H1 (cell line): Measurements from ENCODE around the gene PCDH9. TPM values are rescaled to one million over a fixed set of nuclear protein-coding genes. Genes with fewer than 3 reads are reported as not detected.

Source experiments
- CTCF ChIA-PET: fragments of 300-600 bp; sonication (Branson Sonifier 250); formaldehyde crosslinking; loops from one replicate; lab custom pipeline; 2021; ENCODE audit not compliant: partially characterized antibody; lab: Charles Lee
- POLR2A ChIA-PET: fragments of 300-600 bp; sonication (Branson Sonifier 250); formaldehyde crosslinking; loops from one replicate; lab custom pipeline; 2021; ENCODE audit warnings: inconsistent platforms; ENCODE audit not compliant: partially characterized antibody; lab: Charles Lee
- DNase-seq, 2 experiments: peaks; one replicate each; pipeline versions ENCODE4 v3.0.0 to v3.0.0-alpha.2; 2010 to 2022; ENCODE audit warnings: low spot score in 2 of 2, low read depth in 1 of 2, mixed read lengths in 1 of 2
- FAIRE-seq: peaks from 2 replicates; lab custom pipeline; 2011; peaks lifted over from hg19 to GRCh38; lab: Jason Lieb, UNC
- H2AFZ ChIP-seq: 2 replicates; pipeline ENCODE4 v1.8.1; 2012; ENCODE audit warnings: low read length, inconsistent platforms
- H2AK5ac ChIP-seq: 2 replicates; pipeline ENCODE4 v1.6.1; 2013; ENCODE audit warnings: low read depth, low read length
- H2BK120ac ChIP-seq: replicated peaks from 2 replicates; pipeline ENCODE3; 2013; ENCODE audit warnings: low read depth, low read length, inconsistent platforms
- H2BK12ac ChIP-seq: 2 replicates; pipeline ENCODE4 v1.6.1; 2013; ENCODE audit warnings: low read depth, low read length
- H2BK15ac ChIP-seq: 2 replicates; pipeline ENCODE4 v1.6.1; 2013; ENCODE audit warnings: low read length
- H2BK20ac ChIP-seq: 2 replicates; pipeline ENCODE4 v1.6.1; 2013; ENCODE audit warnings: low read length
- H2BK5ac ChIP-seq: 2 replicates; pipeline ENCODE4 v1.6.1; 2013; ENCODE audit warnings: low read depth, low read length
- H3K14ac ChIP-seq: 2 replicates; pipeline ENCODE4 v1.6.1; 2013; ENCODE audit warnings: inconsistent platforms; ENCODE audit not compliant: insufficient read length
- H3K18ac ChIP-seq: 2 replicates; pipeline ENCODE4 v1.6.1; 2013; ENCODE audit warnings: low read length; ENCODE audit errors: extremely low read depth
- H3K23ac ChIP-seq: 2 replicates; pipeline ENCODE4 v1.6.1; 2013; ENCODE audit warnings: inconsistent platforms; ENCODE audit not compliant: insufficient read length
- H3K23me2 ChIP-seq: 2 replicates; pipeline ENCODE4 v1.6.1; 2013; ENCODE audit warnings: low read depth, low read length
- H3K27ac ChIP-seq: 2 replicates; pipeline ENCODE4 v1.6.1; 2011; ENCODE audit warnings: low read depth, low read length, inconsistent platforms
- H3K27me3 ChIP-seq, 4 experiments: replicated peaks in 1 of 4; 1 replicate in 1 of 4; 2 replicates in 3 of 4; pipeline versions ENCODE4 v1.6.1 to v1.8.1; 2011 to 2013; ENCODE audit warnings: low read length in 3 of 4, mild to moderate bottlenecking in 3 of 4, inconsistent platforms in 2 of 4, mixed read lengths in 2 of 4, moderate library complexity in 1 of 4; ENCODE audit not compliant: control insufficient read depth in 3 of 4, insufficient read depth in 3 of 4; ENCODE audit errors: extremely low read depth in 1 of 4
- H3K36me3 ChIP-seq, 4 experiments: 2 replicates each; pipeline versions ENCODE4 v1.6.1 to v1.8.1; 2011 to 2013; ENCODE audit warnings: mild to moderate bottlenecking in 4 of 4, low read length in 3 of 4, moderate library complexity in 2 of 4, control low read depth in 1 of 4, inconsistent platforms in 1 of 4; ENCODE audit not compliant: insufficient read depth in 4 of 4, control insufficient read depth in 2 of 4
- H3K4ac ChIP-seq: replicated peaks from 2 replicates; pipeline ENCODE3; 2013; ENCODE audit warnings: low read length, low read depth, mixed read lengths, inconsistent platforms; ENCODE audit not compliant: insufficient read length
- H3K4me1 ChIP-seq, 4 experiments: replicated peaks in 1 of 4; 1 replicate in 1 of 4; 2 replicates in 3 of 4; pipeline versions ENCODE4 v1.6.1 to v1.8.1; 2011 to 2013; ENCODE audit warnings: low read length in 3 of 4, inconsistent platforms in 2 of 4, mixed read lengths in 1 of 4; ENCODE audit not compliant: insufficient read depth in 4 of 4, control insufficient read depth in 3 of 4
- H3K4me2 ChIP-seq, 2 experiments: 2 replicates each; pipeline versions ENCODE4 v1.6.1 to v1.8.1; 2011 to 2013; ENCODE audit warnings: low read depth in 2 of 2, low read length in 2 of 2, control low read depth in 1 of 2, inconsistent platforms in 1 of 2, mild to moderate bottlenecking in 1 of 2; ENCODE audit not compliant: insufficient read depth in 1 of 2
- H3K4me3 ChIP-seq, 4 experiments: fragments of 200-600, 300-600 bp in 1 of 4; sonication (generic), shearing (Covaris generic), sonication (Bioruptor Twin) in 1 of 4; 2 replicates each; pipeline versions ENCODE4 v1.5.1 to v1.8.1; 2011 to 2016; ENCODE audit warnings: low read length in 4 of 4, low read depth in 3 of 4, control low read depth in 2 of 4, inconsistent platforms in 2 of 4, mild to moderate bottlenecking in 2 of 4, mixed read lengths in 1 of 4, moderate library complexity in 1 of 4; ENCODE audit not compliant: insufficient read depth in 2 of 4; ENCODE audit errors: extremely low read depth in 1 of 4
- H3K56ac ChIP-seq: replicated peaks from 2 replicates; pipeline ENCODE3; 2013; ENCODE audit warnings: low read depth, mild to moderate bottlenecking, mixed read lengths, low read length, inconsistent platforms; ENCODE audit not compliant: insufficient read length
- H3K79me1 ChIP-seq: 2 replicates; pipeline ENCODE4 v1.6.1; 2013; ENCODE audit warnings: low read depth, low read length, control low read depth
- H3K79me2 ChIP-seq, 2 experiments: 2 replicates each; pipeline versions ENCODE4 v1.6.1 to v1.8.1; 2012 to 2013; ENCODE audit warnings: low read length in 2 of 2, mild to moderate bottlenecking in 2 of 2, inconsistent platforms in 1 of 2; ENCODE audit not compliant: insufficient read depth in 2 of 2, control insufficient read depth in 1 of 2
- H3K9ac ChIP-seq, 4 experiments: replicated peaks in 1 of 4; 1 replicate in 1 of 4; 2 replicates in 3 of 4; pipeline versions ENCODE4 v1.6.1 to v1.8.1; 2011 to 2013; ENCODE audit warnings: low read depth in 3 of 4, low read length in 3 of 4, control low read depth in 2 of 4, mild to moderate bottlenecking in 2 of 4, moderate library complexity in 2 of 4, inconsistent platforms in 1 of 4; ENCODE audit errors: extremely low read depth in 1 of 4
- H3K9me3 ChIP-seq, 2 experiments: 2 replicates each; pipeline versions ENCODE4 v1.6.1 to v1.8.1; 2012 to 2013; ENCODE audit warnings: mild to moderate bottlenecking in 2 of 2, moderate library complexity in 2 of 2, control low read depth in 1 of 2, inconsistent platforms in 1 of 2, low read depth in 1 of 2, low read length in 1 of 2, mixed read lengths in 1 of 2; ENCODE audit not compliant: insufficient read depth in 2 of 2
- H4K20me1 ChIP-seq, 2 experiments: replicated peaks in 1 of 2; 2 replicates each; pipeline versions ENCODE3 to v1.8.1; 2011 to 2013; ENCODE audit warnings: inconsistent platforms in 2 of 2, low read length in 2 of 2, mild to moderate bottlenecking in 1 of 2; ENCODE audit not compliant: insufficient read depth in 2 of 2, control insufficient read depth in 1 of 2
- H4K5ac ChIP-seq: 2 replicates; pipeline ENCODE4 v1.6.1; 2013; ENCODE audit warnings: low read length, low read depth, mixed read lengths, inconsistent platforms; ENCODE audit not compliant: insufficient read length
- H4K8ac ChIP-seq: 2 replicates; pipeline ENCODE4 v1.8.0; 2013; ENCODE audit warnings: mild to moderate bottlenecking, moderate library complexity, low read length, inconsistent platforms; ENCODE audit not compliant: insufficient read depth; ENCODE audit errors: extremely low read depth
- H4K91ac ChIP-seq: replicated peaks from 2 replicates; pipeline ENCODE3; 2013; ENCODE audit warnings: low read length, mixed read lengths, inconsistent platforms; ENCODE audit not compliant: insufficient read length
- BRCA1 ChIP-seq: IDR thresholded peaks from 2 replicates; pipeline ENCODE4 v1.6.1; 2012; ENCODE audit warnings: low read depth, low read length, improper control_type of control experiment
- EP300 ChIP-seq, 2 experiments: IDR thresholded peaks; 1 replicate in 1 of 2; 2 replicates in 1 of 2; pipeline ENCODE4 v1.6.1; 2011 to 2012; ENCODE audit warnings: low read depth in 2 of 2, low read length in 2 of 2, mild to moderate bottlenecking in 2 of 2, borderline replicate concordance in 1 of 2, inconsistent platforms in 1 of 2, moderate library complexity in 1 of 2
- HDAC2 ChIP-seq, 2 experiments: fragments of 300-600 bp in 1 of 2; sonication (generic) in 1 of 2; IDR thresholded peaks; 2 replicates each; pipeline ENCODE4 v1.6.1; 2011 to 2012; ENCODE audit warnings: low read depth in 2 of 2, low read length in 2 of 2, mild to moderate bottlenecking in 2 of 2, moderate library complexity in 2 of 2, borderline replicate concordance in 1 of 2, inconsistent platforms in 1 of 2
- POLR2A ChIP-seq, 2 experiments: IDR thresholded peaks; 1 replicate in 1 of 2; 2 replicates in 1 of 2; pipeline ENCODE4 v1.6.1; 2011; ENCODE audit warnings: low read depth in 2 of 2, low read length in 2 of 2, mild to moderate bottlenecking in 2 of 2; ENCODE audit errors: control extremely low read depth in 1 of 2
- SIN3A ChIP-seq, 2 experiments: IDR thresholded peaks in 1 of 2; conservative IDR thresholded peaks in 1 of 2; 2 replicates each; pipeline ENCODE4 v1.6.1; 2011 to 2012; ENCODE audit warnings: low read length in 2 of 2, improper control_type of control experiment in 1 of 2, low read depth in 1 of 2, mild to moderate bottlenecking in 1 of 2
- ZNF274 ChIP-seq: IDR thresholded peaks from 2 replicates; pipeline ENCODE4 v1.7.0; 2012; ENCODE audit warnings: low read length, borderline replicate concordance; ENCODE audit errors: extremely low read depth
- WGBS, 2 experiments: shearing (Covaris generic) in 1 of 2; methylation state at CpG; one replicate each; pipeline versions ENCODE4 v1.1.6 to v1.1.7; 2013 to 2015; ENCODE audit warnings: low lambda C conversion rate in 2 of 2, mixed read lengths in 2 of 2, inconsistent platforms in 1 of 2, low coverage in 1 of 2, missing lambda C conversion rate in 1 of 2; ENCODE audit not compliant: insufficient replicate concordance in 2 of 2, insufficient coverage in 1 of 2, insufficient read length in 1 of 2; ENCODE audit errors: extremely low coverage in 1 of 2, missing lambda C conversion rate in 1 of 2; 5-methylcytosine and 5-hydroxymethylcytosine counted together
- polyA plus RNA-seq, 7 experiments: library from polyadenylated mRNA; depleted of rRNA in 3 of 7; stranded (reverse) in 5 of 7; unstranded in 2 of 7; fragments of >200 nt in 5 of 7; fragments of 200-250 nt in 2 of 7; gene quantifications; 1 replicate in 5 of 7; 2 replicates in 1 of 7; 4 replicates in 1 of 7; pipeline versions ENCODE4 v1.2.1 to v1.2.3, GENCODE V29; 2011 to 2013; ENCODE audit warnings: missing spikeins in 2 of 7, mixed read lengths in 2 of 7
- total RNA-seq: library from RNA; stranded (reverse); fragmentation: NEBNext Ultra II Directional; extraction: Animal tissue kit (Norgen Biotek cat#: 25700); gene quantifications from 2 replicates; pipeline ENCODE4 v1.2.1, GENCODE V29; 2021
- TF ChIP-seq, protein P1 (sequence below): IDR thresholded peaks from 2 replicates; pipeline ENCODE4 v1.6.1; 2012; ENCODE audit warnings: inconsistent platforms
- TF ChIP-seq, protein P2 (sequence below), 3 experiments: IDR thresholded peaks; 1 replicate in 2 of 3; 2 replicates in 1 of 3; pipeline versions ENCODE4 v1.5.1 to v1.6.1; 2011; ENCODE audit warnings: low read length in 3 of 3, mild to moderate bottlenecking in 3 of 3, inconsistent platforms in 2 of 3, low read depth in 1 of 3, moderate library complexity in 1 of 3; ENCODE audit not compliant: insufficient read depth in 1 of 3; ENCODE audit errors: control extremely low read depth in 1 of 3

Gene PCDH9
- total and polyA plus RNA-seq, 2 of the 8 experiments (the other 6 are each of a cell fraction or from before 2014, with no cell fraction given): 0.12 to 0.60 TPM

DNA sequence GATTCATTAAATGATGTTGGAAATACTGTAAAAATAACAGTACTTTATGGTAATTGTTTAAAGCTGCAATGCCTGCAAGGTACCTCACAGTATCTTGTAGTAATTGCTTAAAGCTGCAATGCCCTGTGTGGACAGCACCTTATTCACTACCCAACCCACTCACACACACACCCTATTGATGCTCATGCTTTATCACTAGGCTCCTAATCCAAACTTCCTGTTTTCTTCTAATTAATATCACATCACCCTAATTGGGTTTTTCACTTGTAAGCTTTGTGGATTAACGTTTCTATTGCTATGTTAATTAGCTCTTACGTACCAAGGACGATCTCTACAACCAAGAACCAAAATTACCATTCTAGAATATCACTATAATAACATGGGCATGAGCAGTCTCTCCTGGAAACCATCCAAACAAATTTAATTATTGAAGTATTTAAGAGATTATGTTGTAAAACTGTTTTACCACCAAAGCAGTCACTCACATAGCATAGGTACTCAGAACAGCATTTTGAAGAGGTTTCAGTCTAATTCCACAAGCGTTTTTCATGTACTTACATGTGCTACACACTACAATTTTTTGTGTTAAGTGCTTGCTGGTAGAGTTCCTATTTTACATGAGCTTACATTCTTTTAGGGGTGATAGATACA, 303.8 kb downstream of the PCDH9 start:
- ChIA-PET CTCF (interaction anchor here (1.6 kb wide), 1 partner anchor 68 kb away, joined by 8 read pairs; no protein-coding TSS in a partner anchor), POLR2A (interaction anchor here (0.6 kb wide), 1 partner anchor 377 kb away, joined by 3 read pairs; no protein-coding TSS in a partner anchor)
- Histone ChIP-seq H2AK5ac (no peak overlapping the region), H2BK20ac (no peak overlapping the region), H4K8ac (no peak overlapping the region), H3K36me3 (no peaks in the 10 kb centered on the region), H2BK5ac (no peak overlapping the region), H2BK12ac (no peak overlapping the region), H3K27me3 (no peaks in the 10 kb centered on the region), H3K4me2 (no peak overlapping the region), H3K27ac (no peak overlapping the region), H4K20me1 (no peaks in the 10 kb centered on the region), H4K91ac (no peak overlapping the region), H3K4me3 (no peak overlapping the region), H3K79me1 (no peaks in the 10 kb centered on the region), H3K9me3 (no peaks in the 10 kb centered on the region), H3K79me2 (no peaks in the 10 kb centered on the region), H2BK15ac (no peak overlapping the region), H3K14ac (no peak overlapping the region), H3K9ac (no peak overlapping the region), H3K23me2 (no peaks in the 10 kb centered on the region), H2BK120ac (no peak overlapping the region), H2AFZ (no peak overlapping the region), H3K4ac (no peak overlapping the region), H4K5ac (no peak overlapping the region), H3K56ac (no peak overlapping the region), H3K18ac (no peak overlapping the region), H3K23ac (no peak overlapping the region), H3K4me1 (peaks cover 0 to 6% (median 2%) of the 10 kb centered on the region in 4 experiments; a peak in 2 of 7 replicates)
- DNase-seq: no peak
- 40% methylated on average over 4 of the region's 4 CpGs; no CpG with 5 or more reads in 1 of the 2 experiments for WGBS, 2 experiments
- no peak for FAIRE-seq
- TF ChIP-seq SIN3A (conservative IDR thresholded peaks at IDR 0.05 in 1 of 2, IDR thresholded peaks at IDR 0.05 in 1 of 2; ENCODE audit: low read depth in 1 of 2, low read length in 2 of 2): no peak
- no peak for TF ChIP-seq EP300 (IDR thresholded peaks at IDR 0.05; ENCODE audit: borderline replicate concordance in 1 of 2, low read depth in 2 of 2, low read length in 2 of 2)
- TF ChIP-seq HDAC2 (IDR thresholded peaks at IDR 0.05; ENCODE audit: borderline replicate concordance in 1 of 2, low read depth in 2 of 2, low read length in 2 of 2): no peak
- TF ChIP-seq POLR2A (IDR thresholded peaks at IDR 0.05; ENCODE audit: control extremely low read depth in 1 of 2, low read depth in 2 of 2, low read length in 2 of 2): no peak
- TF ChIP-seq, protein P1, sequence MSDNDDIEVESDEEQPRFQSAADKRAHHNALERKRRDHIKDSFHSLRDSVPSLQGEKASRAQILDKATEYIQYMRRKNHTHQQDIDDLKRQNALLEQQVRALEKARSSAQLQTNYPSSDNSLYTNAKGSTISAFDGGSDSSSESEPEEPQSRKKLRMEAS: no peak
- TF ChIP-seq, protein P2, sequence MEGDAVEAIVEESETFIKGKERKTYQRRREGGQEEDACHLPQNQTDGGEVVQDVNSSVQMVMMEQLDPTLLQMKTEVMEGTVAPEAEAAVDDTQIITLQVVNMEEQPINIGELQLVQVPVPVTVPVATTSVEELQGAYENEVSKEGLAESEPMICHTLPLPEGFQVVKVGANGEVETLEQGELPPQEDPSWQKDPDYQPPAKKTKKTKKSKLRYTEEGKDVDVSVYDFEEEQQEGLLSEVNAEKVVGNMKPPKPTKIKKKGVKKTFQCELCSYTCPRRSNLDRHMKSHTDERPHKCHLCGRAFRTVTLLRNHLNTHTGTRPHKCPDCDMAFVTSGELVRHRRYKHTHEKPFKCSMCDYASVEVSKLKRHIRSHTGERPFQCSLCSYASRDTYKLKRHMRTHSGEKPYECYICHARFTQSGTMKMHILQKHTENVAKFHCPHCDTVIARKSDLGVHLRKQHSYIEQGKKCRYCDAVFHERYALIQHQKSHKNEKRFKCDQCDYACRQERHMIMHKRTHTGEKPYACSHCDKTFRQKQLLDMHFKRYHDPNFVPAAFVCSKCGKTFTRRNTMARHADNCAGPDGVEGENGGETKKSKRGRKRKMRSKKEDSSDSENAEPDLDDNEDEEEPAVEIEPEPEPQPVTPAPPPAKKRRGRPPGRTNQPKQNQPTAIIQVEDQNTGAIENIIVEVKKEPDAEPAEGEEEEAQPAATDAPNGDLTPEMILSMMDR (IDR thresholded peaks at IDR 0.05; ENCODE audit: control extremely low read depth in 1 of 3, insufficient read depth in 1 of 3, low read depth in 1 of 3, low read length in 3 of 3): no peak
- TF ChIP-seq BRCA1: no peak
- no peak for TF ChIP-seq ZNF274
